ENCODE results near the gene ZNF184.

ZNF184 gene

GRCh38 chr6:27415898-27416297, 57.0 kb downstream of the ZNF184 start:
- no peak for DNase-seq

- no peak for DNase-seq
Observed at GRCh38 chr6:27414996-27415395, 57.9 kb downstream of the ZNF184 start.

- no peak for DNase-seq
Observed at GRCh38 chr6:27414300-27414699, 58.6 kb downstream of the ZNF184 start.

DNA sequence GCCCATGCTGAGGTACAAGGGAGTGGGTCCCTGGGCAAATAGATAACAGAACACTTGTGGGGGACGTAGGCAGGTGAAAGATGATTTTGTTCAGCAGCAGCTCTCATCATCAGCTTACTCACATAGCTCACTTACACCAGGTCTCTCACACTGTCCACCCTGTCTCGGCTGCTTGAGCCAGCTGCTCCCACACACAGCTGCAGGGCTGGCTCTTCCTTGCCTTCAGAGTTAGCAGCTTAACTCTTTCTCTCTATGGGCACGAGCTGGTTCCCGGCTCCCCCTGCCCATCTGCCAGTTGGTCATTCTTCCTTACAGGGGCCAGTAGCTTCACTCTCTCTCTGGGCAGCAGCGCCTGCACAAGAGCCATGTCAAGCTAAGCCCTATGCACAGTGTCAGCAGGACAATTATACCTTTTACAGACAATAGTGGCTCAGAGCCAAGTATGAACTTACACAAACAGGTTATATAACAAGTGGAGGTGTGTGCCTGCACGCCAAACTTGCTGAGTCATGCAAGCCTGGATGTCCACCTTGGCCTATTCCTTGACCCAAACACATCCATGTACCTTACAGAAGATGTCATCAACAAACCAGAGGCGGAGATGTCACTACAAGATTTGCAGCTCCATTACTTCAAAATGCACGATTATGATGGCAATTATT, 65.6 kb downstream of the ZNF184 start:
- no peak for DNase-seq

- DNase-seq = no peak
Observed at GRCh38 chr6:27406085-27406484, 66.8 kb downstream of the ZNF184 start.

GRCh38 chr6:27400877-27401642, 71.8 kb downstream of the ZNF184 start:
- DNase-seq = no peak
